Central memory CD8-positive, alpha-beta T cell (primary cell): ENCODE results near the gene ADCY1.

ENCODE experiments used
- ATAC-seq: fragments of 150-1000 bp; cut with Tn5 transposase; replicated peaks from 2 replicates; pipeline ENCODE4 v1.10.0; 2022; ENCODE audit warnings: mild to moderate bottlenecking, moderate FRiP score, moderate number of reproducible peaks; ENCODE audit not compliant: poor library complexity, severe bottlenecking; ENCODE audit errors: extremely low read depth
- DNase-seq, 2 donors: peaks; one replicate each; pipeline ENCODE4 v3.0.0; 2021; ENCODE audit warnings: low spot score in 2 of 2
- H3K27ac Mint-ChIP-seq: one replicate; pipeline ENCODE4 v1.8.0; 2022; ENCODE audit warnings: low read depth, mild to moderate bottlenecking, moderate library complexity, mixed read lengths
- H3K27me3 Mint-ChIP-seq: one replicate; pipeline ENCODE4 v1.8.0; 2022; ENCODE audit warnings: mixed read lengths
- H3K36me3 Mint-ChIP-seq: one replicate; pipeline ENCODE4 v1.8.0; 2022; ENCODE audit warnings: mild to moderate bottlenecking, moderate library complexity, mixed read lengths; ENCODE audit not compliant: insufficient read depth
- H3K4me1 Mint-ChIP-seq: one replicate; pipeline ENCODE4 v1.8.0; 2022; ENCODE audit warnings: mixed read lengths
- H3K4me3 Mint-ChIP-seq: one replicate; pipeline ENCODE4 v1.8.0; 2022; ENCODE audit warnings: mild to moderate bottlenecking, moderate library complexity, mixed read lengths
- H3K9me3 Mint-ChIP-seq: one replicate; pipeline ENCODE4 v1.8.0; 2022; ENCODE audit warnings: mixed read lengths

ADCY1 gene

GRCh38 chr7:45601094-45601493, 26.9 kb downstream of the ADCY1 start:
- H3K9me3 Mint-ChIP-seq: peaks cover 5% of the 10 kb centered on the region
- H3K4me1 Mint-ChIP-seq: no peaks in the 10 kb centered on the region
- no peak overlapping the region for H3K4me3 Mint-ChIP-seq
- H3K27ac Mint-ChIP-seq: no peak overlapping the region
- H3K36me3 Mint-ChIP-seq: no peaks in the 10 kb centered on the region
- ATAC-seq (no peak), DNase-seq (no peak)
- peaks cover 49% of the 10 kb centered on the region for H3K27me3 Mint-ChIP-seq

DNA sequence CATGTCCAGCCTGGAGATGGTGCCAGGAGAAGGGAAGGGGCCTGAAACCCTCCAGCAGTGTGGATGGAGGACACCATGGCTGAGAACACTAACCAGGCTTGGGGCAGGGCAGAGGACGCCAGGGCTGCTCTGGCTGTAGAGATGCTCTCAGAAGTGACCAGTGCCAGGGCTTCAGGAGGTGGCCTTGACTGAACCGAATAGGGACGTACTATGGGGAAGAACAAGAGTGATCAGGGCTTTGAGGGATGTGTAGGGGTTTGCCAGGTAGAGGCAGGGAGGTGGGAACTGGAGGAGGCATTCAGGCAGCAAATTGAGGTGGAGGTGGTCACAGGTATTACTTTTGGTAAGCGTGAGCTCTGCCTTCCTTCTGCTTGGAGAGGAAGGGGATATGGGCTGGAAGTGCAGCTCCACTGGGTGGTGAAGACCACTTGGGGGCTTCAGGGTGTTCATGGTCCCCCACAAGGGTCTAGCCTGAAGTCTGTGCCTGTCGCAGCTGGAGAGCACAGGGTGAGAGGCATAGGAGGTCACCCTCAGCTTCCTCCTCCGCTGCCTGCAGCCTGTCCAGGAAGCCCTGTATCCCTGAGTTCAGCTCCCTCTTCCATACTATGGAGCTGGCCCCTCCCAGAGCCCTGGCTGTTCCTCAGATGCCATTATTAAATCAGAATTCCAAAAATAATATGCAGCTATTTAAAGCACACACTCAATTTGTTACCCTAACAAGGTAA, 27.8 kb downstream of the ADCY1 start:
- H3K27ac Mint-ChIP-seq: no peak overlapping the region
- H3K4me3 Mint-ChIP-seq: no peak overlapping the region
- ATAC-seq: no peak
- DNase-seq: peak in 1 of 2 donors; percentile 9
- peaks cover 5% of the 10 kb centered on the region for H3K9me3 Mint-ChIP-seq
- H3K27me3 Mint-ChIP-seq: peaks cover 44% of the 10 kb centered on the region
- no peaks in the 10 kb centered on the region for H3K36me3 Mint-ChIP-seq
- H3K4me1 Mint-ChIP-seq: no peaks in the 10 kb centered on the region

DNA sequence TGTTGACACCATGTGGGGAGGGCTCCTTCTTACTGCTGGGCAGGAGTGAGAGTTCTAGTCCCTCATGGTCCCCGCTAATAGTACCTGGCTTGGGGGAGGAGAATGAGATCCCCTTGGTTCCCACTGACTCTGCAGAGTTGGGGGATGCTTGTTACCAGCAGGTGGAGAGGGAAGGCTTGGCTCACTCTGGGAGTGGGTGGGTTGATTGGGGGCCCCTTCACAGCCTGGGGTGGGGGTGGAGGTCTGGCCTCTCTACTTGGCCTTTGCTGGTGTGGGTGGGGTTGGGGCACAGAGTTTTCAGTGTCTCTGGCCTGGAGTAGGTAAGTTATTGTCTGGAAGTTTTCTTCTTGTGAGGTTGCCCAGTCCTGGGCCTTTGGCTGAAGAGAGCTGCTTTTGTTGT, 31.9 kb downstream of the ADCY1 start:
- no peak overlapping the region for H3K27ac Mint-ChIP-seq
- H3K27me3 Mint-ChIP-seq: peaks cover 34% of the 10 kb centered on the region
- peaks cover 5% of the 10 kb centered on the region for H3K9me3 Mint-ChIP-seq
- no peak for DNase-seq
- no peaks in the 10 kb centered on the region for H3K36me3 Mint-ChIP-seq
- ATAC-seq: no peak
- H3K4me1 Mint-ChIP-seq: no peaks in the 10 kb centered on the region
- H3K4me3 Mint-ChIP-seq: no peak overlapping the region

- no peak for ATAC-seq
- H3K4me3 Mint-ChIP-seq: no peak overlapping the region
Observed at GRCh38 chr7:45606931-45607330, 32.8 kb downstream of the ADCY1 start.

DNA sequence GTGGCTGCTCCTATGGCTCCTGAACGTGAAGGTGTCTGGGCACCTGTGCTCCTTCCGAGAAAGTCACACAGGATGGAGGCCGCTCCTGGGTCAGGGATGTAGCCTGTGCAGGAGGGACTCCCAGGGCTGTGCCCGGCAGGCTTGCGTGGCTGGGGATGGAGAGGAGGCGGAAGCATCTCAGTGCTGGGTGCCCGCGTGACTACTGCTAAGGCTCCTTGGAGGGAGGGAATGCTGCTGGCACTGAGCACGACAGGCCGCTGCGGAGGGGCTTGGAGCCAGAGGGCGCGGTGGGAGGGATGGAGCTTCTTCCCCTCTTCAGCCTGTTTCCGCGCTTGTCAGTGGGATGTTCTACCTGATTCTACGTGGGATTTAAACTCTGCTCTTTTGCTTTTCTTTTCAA, 35.0 kb downstream of the ADCY1 start:
- Mint-ChIP-seq H3K4me1 (no peaks in the 10 kb centered on the region), H3K27me3 (peaks cover 34% of the 10 kb centered on the region), H3K9me3 (peaks cover 14% of the 10 kb centered on the region), H3K27ac (no peak overlapping the region), H3K4me3 (no peak overlapping the region), H3K36me3 (no peaks in the 10 kb centered on the region)
- DNase-seq: no peak
- no peak for ATAC-seq

More at GRCh38 chr7:45606931-45607330, 32.8 kb downstream of the ADCY1 start:
- Mint-ChIP-seq H3K4me1 (no peaks in the 10 kb centered on the region), H3K27me3 (peaks cover 34% of the 10 kb centered on the region), H3K36me3 (no peaks in the 10 kb centered on the region), H3K9me3 (peaks cover 5% of the 10 kb centered on the region), H3K27ac (no peak overlapping the region)
- no peak for DNase-seq

DNA sequence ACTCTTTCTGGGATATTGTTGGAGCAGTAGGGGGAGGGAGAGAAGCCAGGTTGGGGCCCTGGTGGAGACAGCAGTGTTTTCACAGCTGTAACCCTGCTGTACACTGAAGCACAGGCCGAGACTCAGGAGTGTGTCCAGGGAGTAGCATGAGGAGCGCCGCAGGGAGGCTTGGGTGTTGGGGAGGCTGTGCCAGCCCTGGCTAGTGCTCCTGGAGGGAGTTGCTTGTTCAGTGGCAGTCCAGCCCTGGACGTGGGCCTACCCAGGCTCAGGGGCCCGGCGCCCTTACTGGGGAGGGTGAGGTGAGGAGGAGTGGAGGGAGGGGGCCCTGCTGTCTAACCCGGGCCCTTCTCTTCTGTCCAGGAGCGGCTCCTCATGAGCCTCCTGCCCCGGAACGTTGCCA, 35.9 kb downstream of the ADCY1 start:
- ATAC-seq: no peak
- H3K4me1 Mint-ChIP-seq: no peaks in the 10 kb centered on the region
- H3K4me3 Mint-ChIP-seq: no peak overlapping the region
- H3K27me3 Mint-ChIP-seq: peaks cover 31% of the 10 kb centered on the region
- no peak for DNase-seq
- no peaks in the 10 kb centered on the region for H3K36me3 Mint-ChIP-seq
- H3K9me3 Mint-ChIP-seq: peaks cover 14% of the 10 kb centered on the region
- H3K27ac Mint-ChIP-seq: no peak overlapping the region

- ATAC-seq (no peak), DNase-seq (no peak)
- no peaks in the 10 kb centered on the region for H3K36me3 Mint-ChIP-seq
- H3K4me1 Mint-ChIP-seq: no peaks in the 10 kb centered on the region
- peak overlapping the region; percentile 6 for H3K27ac Mint-ChIP-seq
- H3K9me3 Mint-ChIP-seq: peaks cover 15% of the 10 kb centered on the region
- H3K4me3 Mint-ChIP-seq: no peak overlapping the region
- peaks cover 23% of the 10 kb centered on the region for H3K27me3 Mint-ChIP-seq
Observed at GRCh38 chr7:45610660-45611299, 36.6 kb downstream of the ADCY1 start.

DNA sequence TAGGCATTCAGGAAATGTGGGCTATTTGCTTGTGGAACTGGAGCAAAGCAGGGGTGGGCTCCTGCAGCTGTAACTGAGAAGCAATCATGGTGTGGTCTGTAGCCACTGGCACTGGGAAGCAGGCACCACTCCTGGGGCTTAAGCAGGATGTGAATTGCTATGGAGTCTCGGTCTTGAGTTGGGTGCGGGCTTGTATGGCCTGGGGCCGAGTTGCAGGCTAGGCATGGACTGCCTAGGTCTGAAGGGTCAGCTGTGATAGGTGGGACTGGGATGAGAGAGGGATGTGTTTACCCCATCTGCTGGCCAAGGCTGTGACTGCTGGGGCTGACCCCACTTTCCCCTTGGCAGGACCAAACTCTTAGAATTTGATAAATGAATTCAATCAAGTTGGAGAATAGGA, 43.0 kb downstream of the ADCY1 start:
- H3K27ac Mint-ChIP-seq: no peak overlapping the region
- no peaks in the 10 kb centered on the region for H3K36me3 Mint-ChIP-seq
- no peak for ATAC-seq
- H3K4me1 Mint-ChIP-seq: no peaks in the 10 kb centered on the region
- H3K9me3 Mint-ChIP-seq: peaks cover 33% of the 10 kb centered on the region
- DNase-seq: no peak
- no peaks in the 10 kb centered on the region for H3K27me3 Mint-ChIP-seq
- H3K4me3 Mint-ChIP-seq: no peak overlapping the region

DNA sequence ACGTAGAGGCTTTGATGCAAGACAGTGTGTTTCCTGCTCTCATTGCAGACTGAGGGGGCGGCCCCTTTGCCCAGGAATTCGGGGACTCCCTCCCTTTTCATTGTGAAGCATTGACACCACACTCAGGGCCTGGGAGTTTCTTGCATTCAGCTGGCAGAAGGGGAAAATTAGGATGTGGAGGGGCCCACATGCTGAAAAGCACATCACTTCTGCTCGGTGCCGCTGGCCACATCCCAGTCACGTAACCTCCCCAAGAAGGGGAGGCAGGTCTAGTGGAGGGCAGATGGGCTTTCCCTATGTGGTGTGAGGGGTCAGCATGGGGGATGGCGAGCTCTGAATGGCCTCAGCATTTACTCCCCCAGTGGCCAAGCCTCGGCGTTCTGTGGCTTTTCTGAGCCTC, 47.9 kb downstream of the ADCY1 start:
- ATAC-seq (no peak), DNase-seq (no peak)
- H3K27ac Mint-ChIP-seq: no peak overlapping the region
- H3K4me1 Mint-ChIP-seq: no peaks in the 10 kb centered on the region
- peaks cover 18% of the 10 kb centered on the region for H3K9me3 Mint-ChIP-seq
- no peak overlapping the region for H3K4me3 Mint-ChIP-seq
- H3K36me3 Mint-ChIP-seq: no peaks in the 10 kb centered on the region
- H3K27me3 Mint-ChIP-seq: no peaks in the 10 kb centered on the region

GRCh38 chr7:45623157-45623556, 49.0 kb downstream of the ADCY1 start:
- Mint-ChIP-seq H3K9me3 (peaks cover 18% of the 10 kb centered on the region), H3K36me3 (no peaks in the 10 kb centered on the region), H3K4me3 (no peak overlapping the region), H3K4me1 (no peaks in the 10 kb centered on the region), H3K27ac (no peak overlapping the region), H3K27me3 (no peaks in the 10 kb centered on the region)
- ATAC-seq (no peak), DNase-seq (no peak)

DNA sequence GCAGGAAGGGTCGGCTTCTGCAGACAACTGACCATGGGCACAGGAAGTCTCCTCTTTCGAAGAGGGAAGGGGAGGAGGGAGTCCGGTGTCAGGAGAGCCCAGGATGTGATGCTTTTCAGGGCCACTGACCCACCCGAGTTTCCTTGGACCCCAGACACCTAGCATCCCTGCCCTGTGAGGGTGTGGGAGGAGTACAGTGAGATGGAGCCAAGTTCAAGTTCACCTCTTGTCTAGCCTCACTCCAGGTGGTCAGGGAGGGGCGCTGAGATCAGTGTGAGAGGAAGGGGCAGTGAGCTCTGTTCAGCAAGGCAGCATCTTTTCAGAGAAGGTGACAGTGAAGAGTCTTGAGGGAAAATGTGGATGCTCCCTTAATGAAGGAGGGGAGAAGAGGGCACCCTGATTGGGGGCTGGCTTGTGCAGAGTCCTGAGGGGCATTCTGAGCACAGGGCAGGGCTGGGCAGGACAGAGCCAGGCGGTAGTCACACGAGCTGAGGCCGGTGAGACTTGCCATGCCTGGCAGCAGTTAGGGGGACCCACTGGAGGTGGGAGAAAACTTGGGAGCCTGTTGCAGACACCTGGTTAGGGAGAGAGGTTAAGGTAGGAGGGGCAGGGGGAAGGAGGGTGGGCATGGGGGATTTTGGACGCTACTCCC, 49.7 kb downstream of the ADCY1 start:
- ATAC-seq: no peak
- DNase-seq: no peak
- Mint-ChIP-seq H3K27ac (no peak overlapping the region), H3K36me3 (no peaks in the 10 kb centered on the region), H3K4me3 (no peak overlapping the region), H3K9me3 (peaks cover 17% of the 10 kb centered on the region), H3K4me1 (no peaks in the 10 kb centered on the region), H3K27me3 (no peaks in the 10 kb centered on the region)

- no peak for ATAC-seq
- Mint-ChIP-seq H3K9me3 (peaks cover 12% of the 10 kb centered on the region), H3K27me3 (no peaks in the 10 kb centered on the region), H3K36me3 (no peaks in the 10 kb centered on the region), H3K4me3 (no peak overlapping the region), H3K27ac (no peak overlapping the region), H3K4me1 (no peaks in the 10 kb centered on the region)
- DNase-seq: no peak
Observed at GRCh38 chr7:45624392-45624760, 50.2 kb downstream of the ADCY1 start.

- ATAC-seq: no peak
- no peak overlapping the region for H3K27ac Mint-ChIP-seq
- H3K4me1 Mint-ChIP-seq: no peaks in the 10 kb centered on the region
- H3K36me3 Mint-ChIP-seq: no peaks in the 10 kb centered on the region
- no peak overlapping the region for H3K4me3 Mint-ChIP-seq
- no peak for DNase-seq
- peaks cover 10% of the 10 kb centered on the region for H3K9me3 Mint-ChIP-seq
- H3K27me3 Mint-ChIP-seq: no peaks in the 10 kb centered on the region
Observed at GRCh38 chr7:45625067-45625466, 50.9 kb downstream of the ADCY1 start.
